NCI-H187 treated with DMSO at 0.1 percent for 48 hours (cell line): Measurements from ENCODE around the gene TRMU.

Experiments
- DNase-seq: peaks from one replicate; lab custom pipeline; 2025; lab: John Stamatoyannopoulos, UW

The TRMU gene

GRCh38 chr22:46355996-46356471 lies 20.5 kb downstream of the TRMU start:
- no peak for DNase-seq

- no peak for DNase-seq
These were observed 21.3 kb downstream of the TRMU start for GRCh38 chr22:46356496-46357480.

GRCh38 chr22:46357711-46358520 lies 22.4 kb downstream of the TRMU start:
- DNase-seq = no peak

GRCh38 chr22:46358766-46359165 lies 23.3 kb downstream of the TRMU start:
- DNase-seq = no peak

GRCh38 chr22:46359362-46359761 lies 23.8 kb downstream of the TRMU start:
- DNase-seq = no peak

GRCh38 chr22:46360097-46360496 lies 24.6 kb downstream of the TRMU start:
- no peak for DNase-seq

GRCh38 chr22:46360891-46361290 lies 25.4 kb downstream of the TRMU start:
- DNase-seq = no peak

- DNase-seq = no peak
These were observed 26.3 kb downstream of the TRMU start for GRCh38 chr22:46361826-46362202.

- DNase-seq = no peak
These were observed 26.9 kb downstream of the TRMU start for GRCh38 chr22:46362203-46362933.

GRCh38 chr22:46362934-46363515 lies 27.5 kb downstream of the TRMU start:
- no peak for DNase-seq

- no peak for DNase-seq
These were observed 28.3 kb downstream of the TRMU start for GRCh38 chr22:46363611-46364321.

- DNase-seq = no peak
These were observed 29.0 kb downstream of the TRMU start for GRCh38 chr22:46364341-46365165.

GRCh38 chr22:46365166-46365624 lies 29.7 kb downstream of the TRMU start:
- DNase-seq = no peak

- DNase-seq = no peak
These were observed 30.8 kb downstream of the TRMU start for GRCh38 chr22:46366327-46366731.

GRCh38 chr22:46366801-46367706 lies 31.5 kb downstream of the TRMU start:
- DNase-seq = no peak

GRCh38 chr22:46367707-46368191 lies 32.2 kb downstream of the TRMU start:
- no peak for DNase-seq

GRCh38 chr22:46368422-46368821 lies 32.9 kb downstream of the TRMU start:
- no peak for DNase-seq

GRCh38 chr22:46368871-46369715 lies 33.6 kb downstream of the TRMU start:
- no peak for DNase-seq
